NCI-H524 (cell line): ENCODE data around the gene GOSR2.
"Not testable (repeated sequence)": the region's sequence is repeated elsewhere in the genome, so short reads cannot be mapped to it uniquely, and the experiment has no call there.

Source experiments
- DNase-seq, 2 experiments: peaks; one replicate each; lab custom pipeline; 2025; lab: John Stamatoyannopoulos, UW

The GOSR2 gene

GRCh38 chr17:46930051-46930450, 7.1 kb downstream of the GOSR2 start:
- DNase-seq, result no peak

GRCh38 chr17:46931596-46931995, 8.6 kb downstream of the GOSR2 start:
- no peak for DNase-seq

GRCh38 chr17:46935658-46936266, 12.8 kb downstream of the GOSR2 start:
- DNase-seq, result no peak

- peak; percentile 54 to 81 for DNase-seq
Observed at GRCh38 chr17:46940692-46941404, 17.9 kb downstream of the GOSR2 start.

GRCh38 chr17:46942441-46943217, 19.7 kb downstream of the GOSR2 start:
- DNase-seq, result peak; percentile 71 to 82

GRCh38 chr17:46943218-46943500, 20.2 kb downstream of the GOSR2 start:
- DNase-seq, result no peak

- DNase-seq, result peak in 1 of 2 experiments; percentile 60
Observed at GRCh38 chr17:46943501-46944393, 20.8 kb downstream of the GOSR2 start.

- no peak for DNase-seq
Observed at GRCh38 chr17:46944931-46945330, 22.0 kb downstream of the GOSR2 start.

- DNase-seq, result no peak
Observed at GRCh38 chr17:46947216-46947615, 24.3 kb downstream of the GOSR2 start.

GRCh38 chr17:46948544-46948943, 25.6 kb downstream of the GOSR2 start:
- DNase-seq, result no peak

- DNase-seq, result peak; percentile 94 to 96
Observed at GRCh38 chr17:46949291-46950174, 26.6 kb downstream of the GOSR2 start.

- DNase-seq, result no peak
Observed at GRCh38 chr17:46950342-46950996, 27.5 kb downstream of the GOSR2 start.

- peak; percentile 100 for DNase-seq
Observed at GRCh38 chr17:46950997-46951621, 28.1 kb downstream of the GOSR2 start.

GRCh38 chr17:46951706-46952105, 28.7 kb downstream of the GOSR2 start:
- DNase-seq, result no peak

- DNase-seq, result no peak
Observed at GRCh38 chr17:46952115-46952514, 29.2 kb downstream of the GOSR2 start.

GRCh38 chr17:46953191-46953590, 30.2 kb downstream of the GOSR2 start:
- not testable (repeated sequence) for DNase-seq

GRCh38 chr17:46958041-46958591, 35.2 kb downstream of the GOSR2 start:
- DNase-seq, result no peak

GRCh38 chr17:46960152-46960551, 37.2 kb downstream of the GOSR2 start:
- DNase-seq, result no peak

GRCh38 chr17:46962374-46962790, 39.4 kb downstream of the GOSR2 start:
- no peak for DNase-seq

GRCh38 chr17:46963571-46963970, 40.6 kb downstream of the GOSR2 start:
- DNase-seq, result peak; percentile 18 to 70
